ENCODE measurements around the gene NKX2-8.

DNA sequence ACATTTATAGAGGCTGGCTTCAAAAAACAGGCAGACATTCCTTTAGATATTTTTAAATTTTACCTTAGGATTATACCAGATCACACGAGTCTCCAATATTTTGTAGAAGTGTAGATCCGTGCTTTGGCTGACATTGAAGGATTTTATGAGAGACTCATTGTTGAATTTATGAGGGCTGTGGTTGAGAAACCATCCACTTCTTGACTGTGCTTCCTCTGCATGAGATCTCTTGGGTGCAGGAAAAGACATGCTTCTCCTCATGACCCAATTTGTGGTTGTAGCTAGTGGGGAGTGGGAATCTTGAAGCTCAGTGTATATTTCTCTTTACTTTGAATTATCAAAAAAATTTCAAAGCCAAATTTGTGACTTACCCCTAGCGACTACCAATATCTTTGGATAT lies 36.7 kb upstream of the NKX2-8 start:
- TF ChIP-seq CTCF (conservative IDR thresholded peaks at IDR 0.05; ENCODE audit: low read depth in 2 of 2): no peak
- no peak for TF ChIP-seq JUNB (IDR thresholded peaks at IDR 0.05; ENCODE audit: unreplicated experiment)
- TF ChIP-seq EZH2phosphoT487 (IDR thresholded peaks at IDR 0.05; ENCODE audit: unreplicated experiment): no peak
- no peak for TF ChIP-seq STAT1 (IDR thresholded peaks at IDR 0.05; ENCODE audit: unreplicated experiment)
- no peak for TF ChIP-seq EZH2 (IDR thresholded peaks at IDR 0.05; ENCODE audit: low read depth, unreplicated experiment)
- TF ChIP-seq POLR2AphosphoS5 (IDR thresholded peaks at IDR 0.05; ENCODE audit: low read depth): no peak
- TF ChIP-seq, protein P1, sequence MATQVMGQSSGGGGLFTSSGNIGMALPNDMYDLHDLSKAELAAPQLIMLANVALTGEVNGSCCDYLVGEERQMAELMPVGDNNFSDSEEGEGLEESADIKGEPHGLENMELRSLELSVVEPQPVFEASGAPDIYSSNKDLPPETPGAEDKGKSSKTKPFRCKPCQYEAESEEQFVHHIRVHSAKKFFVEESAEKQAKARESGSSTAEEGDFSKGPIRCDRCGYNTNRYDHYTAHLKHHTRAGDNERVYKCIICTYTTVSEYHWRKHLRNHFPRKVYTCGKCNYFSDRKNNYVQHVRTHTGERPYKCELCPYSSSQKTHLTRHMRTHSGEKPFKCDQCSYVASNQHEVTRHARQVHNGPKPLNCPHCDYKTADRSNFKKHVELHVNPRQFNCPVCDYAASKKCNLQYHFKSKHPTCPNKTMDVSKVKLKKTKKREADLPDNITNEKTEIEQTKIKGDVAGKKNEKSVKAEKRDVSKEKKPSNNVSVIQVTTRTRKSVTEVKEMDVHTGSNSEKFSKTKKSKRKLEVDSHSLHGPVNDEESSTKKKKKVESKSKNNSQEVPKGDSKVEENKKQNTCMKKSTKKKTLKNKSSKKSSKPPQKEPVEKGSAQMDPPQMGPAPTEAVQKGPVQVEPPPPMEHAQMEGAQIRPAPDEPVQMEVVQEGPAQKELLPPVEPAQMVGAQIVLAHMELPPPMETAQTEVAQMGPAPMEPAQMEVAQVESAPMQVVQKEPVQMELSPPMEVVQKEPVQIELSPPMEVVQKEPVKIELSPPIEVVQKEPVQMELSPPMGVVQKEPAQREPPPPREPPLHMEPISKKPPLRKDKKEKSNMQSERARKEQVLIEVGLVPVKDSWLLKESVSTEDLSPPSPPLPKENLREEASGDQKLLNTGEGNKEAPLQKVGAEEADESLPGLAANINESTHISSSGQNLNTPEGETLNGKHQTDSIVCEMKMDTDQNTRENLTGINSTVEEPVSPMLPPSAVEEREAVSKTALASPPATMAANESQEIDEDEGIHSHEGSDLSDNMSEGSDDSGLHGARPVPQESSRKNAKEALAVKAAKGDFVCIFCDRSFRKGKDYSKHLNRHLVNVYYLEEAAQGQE (IDR thresholded peaks at IDR 0.05; ENCODE audit: unreplicated experiment): no peak
- TF ChIP-seq, protein P2, sequence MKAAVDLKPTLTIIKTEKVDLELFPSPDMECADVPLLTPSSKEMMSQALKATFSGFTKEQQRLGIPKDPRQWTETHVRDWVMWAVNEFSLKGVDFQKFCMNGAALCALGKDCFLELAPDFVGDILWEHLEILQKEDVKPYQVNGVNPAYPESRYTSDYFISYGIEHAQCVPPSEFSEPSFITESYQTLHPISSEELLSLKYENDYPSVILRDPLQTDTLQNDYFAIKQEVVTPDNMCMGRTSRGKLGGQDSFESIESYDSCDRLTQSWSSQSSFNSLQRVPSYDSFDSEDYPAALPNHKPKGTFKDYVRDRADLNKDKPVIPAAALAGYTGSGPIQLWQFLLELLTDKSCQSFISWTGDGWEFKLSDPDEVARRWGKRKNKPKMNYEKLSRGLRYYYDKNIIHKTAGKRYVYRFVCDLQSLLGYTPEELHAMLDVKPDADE (IDR thresholded peaks at IDR 0.05): no peak
